Chondrocyte (in vitro differentiated cells): ENCODE results near the gene GLP2R. TPM values are rescaled to one million over a fixed set of nuclear protein-coding genes. Genes with fewer than 3 reads are reported as not detected.
A peak's percentile ranks its signal among the peaks of the same experiment; 100 is the strongest.
"Not testable (repeated sequence)": the region's sequence is repeated elsewhere in the genome, so short reads cannot be mapped to it uniquely, and the experiment has no call there.

Experiments used
- DNase-seq: peaks from one replicate; pipeline ENCODE4 v3.0.0; 2021; ENCODE audit warnings: mixed read lengths, low spot score
- H3K27ac Mint-ChIP-seq: one replicate; pipeline ENCODE4 v1.8.0; 2021; ENCODE audit warnings: mild to moderate bottlenecking, moderate library complexity, mixed read lengths; ENCODE audit not compliant: unreplicated experiment
- H3K27me3 Mint-ChIP-seq: 2 replicates; pipeline ENCODE4 v1.8.0; 2021; ENCODE audit warnings: low read depth, mixed read lengths
- H3K36me3 Mint-ChIP-seq: 2 replicates; pipeline ENCODE4 v1.8.0; 2021; ENCODE audit warnings: low read depth, mixed read lengths
- H3K4me1 Mint-ChIP-seq: 2 replicates; pipeline ENCODE4 v1.8.0; 2021; ENCODE audit warnings: low read depth, mild to moderate bottlenecking, mixed read lengths
- H3K4me3 Mint-ChIP-seq: one replicate; pipeline ENCODE4 v1.8.0; 2021; ENCODE audit warnings: mild to moderate bottlenecking, moderate library complexity, mixed read lengths; ENCODE audit not compliant: unreplicated experiment
- H3K9me3 Mint-ChIP-seq: 2 replicates; pipeline ENCODE4 v1.8.0; 2021; ENCODE audit warnings: low read depth, mixed read lengths
- total RNA-seq: library from RNA; stranded (reverse); gene quantifications from 3 replicates; pipeline ENCODE4 v1.2.1, GENCODE V29; 2021
- TF ChIP-seq, protein P1 (sequence below): fragments of 200-600 bp; sonication (generic); IDR thresholded peaks from 2 replicates; pipeline ENCODE4 v1.5.0; 2021; ENCODE audit warnings: antibody characterized with exemption, mild to moderate bottlenecking, moderate library complexity

GLP2R gene
- total RNA-seq, 1 donor from 2014 or later, result 2.2 TPM

GRCh38 chr17:9918352-9918751 is 92.6 kb downstream of the GLP2R start:
- TF ChIP-seq, protein P1, sequence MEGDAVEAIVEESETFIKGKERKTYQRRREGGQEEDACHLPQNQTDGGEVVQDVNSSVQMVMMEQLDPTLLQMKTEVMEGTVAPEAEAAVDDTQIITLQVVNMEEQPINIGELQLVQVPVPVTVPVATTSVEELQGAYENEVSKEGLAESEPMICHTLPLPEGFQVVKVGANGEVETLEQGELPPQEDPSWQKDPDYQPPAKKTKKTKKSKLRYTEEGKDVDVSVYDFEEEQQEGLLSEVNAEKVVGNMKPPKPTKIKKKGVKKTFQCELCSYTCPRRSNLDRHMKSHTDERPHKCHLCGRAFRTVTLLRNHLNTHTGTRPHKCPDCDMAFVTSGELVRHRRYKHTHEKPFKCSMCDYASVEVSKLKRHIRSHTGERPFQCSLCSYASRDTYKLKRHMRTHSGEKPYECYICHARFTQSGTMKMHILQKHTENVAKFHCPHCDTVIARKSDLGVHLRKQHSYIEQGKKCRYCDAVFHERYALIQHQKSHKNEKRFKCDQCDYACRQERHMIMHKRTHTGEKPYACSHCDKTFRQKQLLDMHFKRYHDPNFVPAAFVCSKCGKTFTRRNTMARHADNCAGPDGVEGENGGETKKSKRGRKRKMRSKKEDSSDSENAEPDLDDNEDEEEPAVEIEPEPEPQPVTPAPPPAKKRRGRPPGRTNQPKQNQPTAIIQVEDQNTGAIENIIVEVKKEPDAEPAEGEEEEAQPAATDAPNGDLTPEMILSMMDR, result no peak
- Mint-ChIP-seq H3K36me3 (peaks cover 6% of the 10 kb centered on the region), H3K4me1 (no peaks in the 10 kb centered on the region), H3K27me3 (no peaks in the 10 kb centered on the region), H3K9me3 (no peaks in the 10 kb centered on the region), H3K4me3 (no peak overlapping the region), H3K27ac (no peak overlapping the region)
- no peak for DNase-seq

GRCh38 chr17:9918804-9919352 is 93.2 kb downstream of the GLP2R start:
- Mint-ChIP-seq H3K4me3 (no peak overlapping the region), H3K27ac (no peak overlapping the region), H3K9me3 (no peaks in the 10 kb centered on the region), H3K36me3 (peaks cover 6% of the 10 kb centered on the region), H3K4me1 (no peaks in the 10 kb centered on the region), H3K27me3 (no peaks in the 10 kb centered on the region)
- no peak for DNase-seq
- TF ChIP-seq, protein P1, result no peak

- H3K4me1 Mint-ChIP-seq, H3K36me3 Mint-ChIP-seq, H3K27me3 Mint-ChIP-seq, DNase-seq, H3K27ac Mint-ChIP-seq, H3K4me3 Mint-ChIP-seq, H3K9me3 Mint-ChIP-seq: not testable (repeated sequence)
These were observed 95.5 kb downstream of the GLP2R start for GRCh38 chr17:9921216-9921615.

DNA sequence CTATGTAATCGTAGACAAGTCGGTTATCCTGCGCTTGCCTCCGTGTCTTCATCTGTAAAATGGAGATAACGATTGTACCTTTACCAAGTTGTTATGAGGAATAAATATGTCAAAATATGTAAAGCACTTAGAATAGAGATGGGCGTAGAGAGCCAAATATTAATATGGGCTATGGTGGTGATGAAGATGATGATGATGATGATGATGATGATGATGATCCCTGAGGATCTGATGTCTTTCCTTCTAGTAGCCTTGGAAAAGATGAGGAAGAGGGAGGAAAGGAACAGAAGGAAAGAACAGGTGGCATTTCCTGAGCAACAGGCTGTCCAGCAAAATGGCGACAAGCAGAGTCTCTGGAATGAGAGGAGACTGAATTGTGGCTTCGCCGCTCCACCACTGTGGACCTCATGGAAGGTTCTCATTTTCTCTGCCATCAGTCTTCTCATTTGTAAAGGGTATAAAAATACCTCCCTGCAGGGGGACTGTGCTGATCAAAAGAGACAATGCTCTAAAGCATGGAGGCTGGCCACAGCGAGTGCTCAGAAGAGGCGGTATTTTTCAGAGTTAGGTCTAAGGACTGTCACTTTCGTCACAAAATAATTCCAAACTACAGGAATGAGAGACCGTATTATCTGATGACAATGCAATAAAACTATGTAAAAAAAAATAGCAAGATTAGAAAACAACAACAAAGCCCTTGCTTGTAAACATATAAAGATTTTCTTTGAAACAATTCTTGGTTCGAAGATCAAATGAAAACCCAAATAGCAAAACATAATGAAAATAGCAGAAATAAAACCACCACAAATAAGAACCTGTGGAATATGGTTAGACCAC is 96.5 kb downstream of the GLP2R start:
- no peak for DNase-seq
- no peaks in the 10 kb centered on the region for H3K27me3 Mint-ChIP-seq
- no peak overlapping the region for H3K4me3 Mint-ChIP-seq
- TF ChIP-seq, protein P1, result no peak
- H3K36me3 Mint-ChIP-seq, result peaks cover 5% of the 10 kb centered on the region
- H3K27ac Mint-ChIP-seq, result no peak overlapping the region
- H3K9me3 Mint-ChIP-seq, result no peaks in the 10 kb centered on the region
- peaks cover 8% of the 10 kb centered on the region for H3K4me1 Mint-ChIP-seq

DNA sequence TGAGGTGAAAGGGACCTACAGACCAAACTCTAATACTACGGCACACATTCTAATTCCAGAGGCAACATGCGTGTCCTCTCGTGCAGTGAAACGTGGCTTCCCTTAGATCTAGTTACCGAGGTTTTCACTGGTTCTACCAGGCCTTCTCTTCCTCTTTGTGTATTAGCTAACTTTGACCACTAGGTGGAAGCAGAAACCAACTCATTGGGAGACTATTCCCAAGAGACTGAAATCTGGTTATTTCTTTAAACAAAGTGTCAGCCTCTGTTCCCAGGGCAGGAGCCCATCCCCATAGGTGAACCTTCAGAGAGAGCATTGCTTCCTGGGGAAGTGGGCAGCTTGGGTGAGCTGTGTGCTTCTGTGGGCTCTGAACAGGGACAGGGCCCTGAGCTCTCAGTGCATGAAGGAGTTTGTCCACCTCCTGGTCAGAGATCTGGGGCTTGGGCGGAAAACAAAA is 99.0 kb downstream of the GLP2R start:
- Mint-ChIP-seq H3K27ac (no peak overlapping the region), H3K36me3 (peaks cover 5% of the 10 kb centered on the region), H3K9me3 (no peaks in the 10 kb centered on the region), H3K4me3 (no peak overlapping the region), H3K4me1 (peaks cover 20% of the 10 kb centered on the region), H3K27me3 (no peaks in the 10 kb centered on the region)
- TF ChIP-seq, protein P1, result peak; percentile 95
- no peak for DNase-seq
